HL-60 (cell line): Measurements from ENCODE around the gene FSTL5.

ENCODE experiments used
- DNase-seq, 2 experiments: peaks; one replicate each; pipeline ENCODE4 v3.0.0-alpha.2; 2010 to 2020; ENCODE audit warnings: low read depth in 1 of 2, low spot score in 1 of 2
- H3K27ac ChIP-seq: fragments of 250-450 bp; sonication (Bioruptor Pico); replicated peaks from 2 replicates; pipeline ENCODE4 v1.5.1; 2020; ENCODE audit warnings: mild to moderate bottlenecking, moderate library complexity
- H3K27me3 ChIP-seq: fragments of 250-450 bp; sonication (Bioruptor Pico); 2 replicates; pipeline ENCODE4 v1.5.1; 2021; ENCODE audit warnings: mild to moderate bottlenecking, moderate library complexity; ENCODE audit not compliant: insufficient read depth, poor library complexity, severe bottlenecking
- H3K4me3 ChIP-seq: replicated peaks from 2 replicates; pipeline ENCODE4 v1.5.1; 2011; ENCODE audit warnings: mild to moderate bottlenecking, control low read depth, low read length; ENCODE audit not compliant: insufficient read depth
- CTCF ChIP-seq: IDR thresholded peaks from one replicate; pipeline ENCODE4 v1.5.1; 2011; ENCODE audit warnings: low read length, control low read depth, inconsistent platforms; ENCODE audit not compliant: insufficient read depth
- GABPA ChIP-seq: IDR thresholded peaks from 2 replicates; pipeline ENCODE4 v1.6.1; 2012; ENCODE audit warnings: low read depth
- POLR2AphosphoS5 ChIP-seq: IDR thresholded peaks from 2 replicates; pipeline ENCODE4 v1.6.1; 2012; ENCODE audit warnings: low read depth
- SPI1 ChIP-seq: IDR thresholded peaks from 2 replicates; pipeline ENCODE4 v1.6.1; 2012; ENCODE audit warnings: low read depth, mild to moderate bottlenecking, borderline replicate concordance
- TF ChIP-seq, protein P1 (sequence below): IDR thresholded peaks from 2 replicates; pipeline ENCODE4 v1.6.1; 2012; ENCODE audit warnings: low read depth; ENCODE audit not compliant: insufficient replicate concordance

The FSTL5 gene

GRCh38 chr4:161949946-161950725, 213.7 kb downstream of the FSTL5 start:
- Histone ChIP-seq H3K27me3 (no peaks in the 10 kb centered on the region), H3K4me3 (no peak overlapping the region), H3K27ac (no peak overlapping the region)
- TF ChIP-seq POLR2AphosphoS5, result no peak
- no peak for TF ChIP-seq GABPA
- TF ChIP-seq, protein P1, sequence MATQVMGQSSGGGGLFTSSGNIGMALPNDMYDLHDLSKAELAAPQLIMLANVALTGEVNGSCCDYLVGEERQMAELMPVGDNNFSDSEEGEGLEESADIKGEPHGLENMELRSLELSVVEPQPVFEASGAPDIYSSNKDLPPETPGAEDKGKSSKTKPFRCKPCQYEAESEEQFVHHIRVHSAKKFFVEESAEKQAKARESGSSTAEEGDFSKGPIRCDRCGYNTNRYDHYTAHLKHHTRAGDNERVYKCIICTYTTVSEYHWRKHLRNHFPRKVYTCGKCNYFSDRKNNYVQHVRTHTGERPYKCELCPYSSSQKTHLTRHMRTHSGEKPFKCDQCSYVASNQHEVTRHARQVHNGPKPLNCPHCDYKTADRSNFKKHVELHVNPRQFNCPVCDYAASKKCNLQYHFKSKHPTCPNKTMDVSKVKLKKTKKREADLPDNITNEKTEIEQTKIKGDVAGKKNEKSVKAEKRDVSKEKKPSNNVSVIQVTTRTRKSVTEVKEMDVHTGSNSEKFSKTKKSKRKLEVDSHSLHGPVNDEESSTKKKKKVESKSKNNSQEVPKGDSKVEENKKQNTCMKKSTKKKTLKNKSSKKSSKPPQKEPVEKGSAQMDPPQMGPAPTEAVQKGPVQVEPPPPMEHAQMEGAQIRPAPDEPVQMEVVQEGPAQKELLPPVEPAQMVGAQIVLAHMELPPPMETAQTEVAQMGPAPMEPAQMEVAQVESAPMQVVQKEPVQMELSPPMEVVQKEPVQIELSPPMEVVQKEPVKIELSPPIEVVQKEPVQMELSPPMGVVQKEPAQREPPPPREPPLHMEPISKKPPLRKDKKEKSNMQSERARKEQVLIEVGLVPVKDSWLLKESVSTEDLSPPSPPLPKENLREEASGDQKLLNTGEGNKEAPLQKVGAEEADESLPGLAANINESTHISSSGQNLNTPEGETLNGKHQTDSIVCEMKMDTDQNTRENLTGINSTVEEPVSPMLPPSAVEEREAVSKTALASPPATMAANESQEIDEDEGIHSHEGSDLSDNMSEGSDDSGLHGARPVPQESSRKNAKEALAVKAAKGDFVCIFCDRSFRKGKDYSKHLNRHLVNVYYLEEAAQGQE, result no peak
- no peak for TF ChIP-seq CTCF
- TF ChIP-seq SPI1, result no peak
- DNase-seq, result no peak

GRCh38 chr4:161948026-161948770, 215.6 kb downstream of the FSTL5 start:
- no peak for DNase-seq
- Histone ChIP-seq H3K27me3 (no peaks in the 10 kb centered on the region), H3K4me3 (no peak overlapping the region), H3K27ac (no peak overlapping the region)
- TF ChIP-seq POLR2AphosphoS5, result no peak
- no peak for TF ChIP-seq SPI1
- TF ChIP-seq, protein P1, result no peak
- TF ChIP-seq CTCF, result no peak
- TF ChIP-seq GABPA, result no peak

- H3K27me3 ChIP-seq, result no peaks in the 10 kb centered on the region
- no peak overlapping the region for H3K4me3 ChIP-seq
- no peak for DNase-seq
- H3K27ac ChIP-seq, result no peak overlapping the region
- no peak for TF ChIP-seq CTCF
- no peak for TF ChIP-seq POLR2AphosphoS5
- TF ChIP-seq, protein P1, result no peak
- TF ChIP-seq GABPA, result no peak
- TF ChIP-seq SPI1, result no peak
Measured at GRCh38 chr4:161937596-161937995, 226.2 kb downstream of the FSTL5 start.
